ENCODE results near the gene TMEM240. TPM values are rescaled to one million over a fixed set of nuclear protein-coding genes. Genes with fewer than 3 reads are reported as not detected.

TMEM240 gene
- total and polyA plus RNA-seq, 10 of the 15 experiments (the other 5 are each of a cell fraction or from before 2014, with no cell fraction given) = 0.17 to 0.49 TPM; not detected in 8

DNA sequence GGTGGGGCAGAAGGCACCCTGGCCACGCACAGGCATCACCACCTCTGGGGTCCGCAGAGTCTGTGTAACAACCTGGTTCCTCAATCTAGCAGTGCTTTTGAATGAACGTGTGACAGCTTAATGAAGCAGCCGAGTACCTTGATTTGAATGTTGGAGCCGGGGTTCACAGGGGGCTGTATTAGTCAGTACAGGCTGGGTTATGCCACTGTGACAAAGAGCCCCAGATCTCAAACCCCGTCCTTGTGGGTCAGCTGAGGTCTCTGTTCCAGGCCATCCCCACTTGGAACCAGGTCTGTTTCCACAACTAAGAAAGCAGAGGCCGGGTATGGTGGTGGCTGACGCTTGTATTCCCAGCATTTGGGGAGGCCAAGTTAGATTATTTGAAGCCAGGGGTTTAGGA is 10.5 kb downstream of the TMEM240 start:
- H4K20me1 ChIP-seq (ENCODE audit: control insufficient read depth, insufficient read depth) = no peaks in the 10 kb centered on the region
- H3K27me3 ChIP-seq (replicated peaks in 1 of 2; ENCODE audit: control insufficient read depth in 2 of 2, insufficient read depth in 2 of 2, low read length in 1 of 2) = no peaks in the 10 kb centered on the region
- H3K9me3 ChIP-seq (replicated peaks; ENCODE audit: control insufficient read depth, insufficient read depth, low read length) = no peaks in the 10 kb centered on the region; the same call in 1 of the 3 replicates
- FAIRE-seq (no peak), ATAC-seq (no peak), DNase-seq (ENCODE audit: low read depth, low spot score) (no peak)
- no peak overlapping the region for H3K4me2 ChIP-seq (ENCODE audit: control insufficient read depth, insufficient read depth)
- peaks cover 11 to 16% of the 10 kb centered on the region in 2 experiments for H3K36me3 ChIP-seq (ENCODE audit: control insufficient read depth in 2 of 2, insufficient read depth in 2 of 2, low read length in 1 of 2)
- RAD21 ChIA-PET (ENCODE audit: unreplicated experiment) = no interaction called here
- SMC1A ChIA-PET (ENCODE audit: uncharacterized antibody, unreplicated experiment) = no interaction called here
- no peak overlapping the region for H3K27ac ChIP-seq (ENCODE audit: control insufficient read depth, insufficient read depth)
- intact Hi-C loops (cut with micrococcal nuclease; ENCODE audit: unreplicated experiment) = no loop called here
- CTCF ChIA-PET = no interaction called here
- BruUV-seq (replicated peaks) = no TSS peak
- 98% methylated on average over 8 of the region's 8 CpGs for WGBS (ENCODE audit: insufficient coverage, insufficient replicate concordance, low lambda C conversion rate, missing lambda C conversion rate)
- H2AFZ ChIP-seq (ENCODE audit: control insufficient read depth, low read depth, low read length) = no peak overlapping the region
- TF ChIP-seq NFYA (IDR thresholded peaks at IDR 0.05; ENCODE audit: borderline replicate concordance, low read depth, low read length) (no peak), NRF1 (conservative IDR thresholded peaks at IDR 0.05; ENCODE audit: low read depth, low read length) (no peak), NFIC (IDR thresholded peaks at IDR 0.05; ENCODE audit: low read depth, low read length) (no peak), KLF5 (IDR thresholded peaks at IDR 0.05; ENCODE audit: partially characterized antibody) (no peak), POU2F2 (IDR thresholded peaks at IDR 0.05; ENCODE audit: borderline replicate concordance, low read depth, low read length) (no peak), SRF (IDR thresholded peaks at IDR 0.05; ENCODE audit: low read depth in 2 of 2, low read length in 2 of 2) (no peak), PAX5 (IDR thresholded peaks at IDR 0.05; ENCODE audit: borderline replicate concordance, low read depth, low read length) (no peak), MEF2A (IDR thresholded peaks at IDR 0.05; ENCODE audit: insufficient read depth, low read depth, low read length) (no peak), HDGF (IDR thresholded peaks at IDR 0.05) (no peak), TCF12 (IDR thresholded peaks at IDR 0.05; ENCODE audit: low read depth, low read length) (no peak), RELA (IDR thresholded peaks at IDR 0.05; ENCODE audit: borderline replicate concordance, partially characterized antibody) (no peak)
- TF ChIP-seq, protein P1, sequence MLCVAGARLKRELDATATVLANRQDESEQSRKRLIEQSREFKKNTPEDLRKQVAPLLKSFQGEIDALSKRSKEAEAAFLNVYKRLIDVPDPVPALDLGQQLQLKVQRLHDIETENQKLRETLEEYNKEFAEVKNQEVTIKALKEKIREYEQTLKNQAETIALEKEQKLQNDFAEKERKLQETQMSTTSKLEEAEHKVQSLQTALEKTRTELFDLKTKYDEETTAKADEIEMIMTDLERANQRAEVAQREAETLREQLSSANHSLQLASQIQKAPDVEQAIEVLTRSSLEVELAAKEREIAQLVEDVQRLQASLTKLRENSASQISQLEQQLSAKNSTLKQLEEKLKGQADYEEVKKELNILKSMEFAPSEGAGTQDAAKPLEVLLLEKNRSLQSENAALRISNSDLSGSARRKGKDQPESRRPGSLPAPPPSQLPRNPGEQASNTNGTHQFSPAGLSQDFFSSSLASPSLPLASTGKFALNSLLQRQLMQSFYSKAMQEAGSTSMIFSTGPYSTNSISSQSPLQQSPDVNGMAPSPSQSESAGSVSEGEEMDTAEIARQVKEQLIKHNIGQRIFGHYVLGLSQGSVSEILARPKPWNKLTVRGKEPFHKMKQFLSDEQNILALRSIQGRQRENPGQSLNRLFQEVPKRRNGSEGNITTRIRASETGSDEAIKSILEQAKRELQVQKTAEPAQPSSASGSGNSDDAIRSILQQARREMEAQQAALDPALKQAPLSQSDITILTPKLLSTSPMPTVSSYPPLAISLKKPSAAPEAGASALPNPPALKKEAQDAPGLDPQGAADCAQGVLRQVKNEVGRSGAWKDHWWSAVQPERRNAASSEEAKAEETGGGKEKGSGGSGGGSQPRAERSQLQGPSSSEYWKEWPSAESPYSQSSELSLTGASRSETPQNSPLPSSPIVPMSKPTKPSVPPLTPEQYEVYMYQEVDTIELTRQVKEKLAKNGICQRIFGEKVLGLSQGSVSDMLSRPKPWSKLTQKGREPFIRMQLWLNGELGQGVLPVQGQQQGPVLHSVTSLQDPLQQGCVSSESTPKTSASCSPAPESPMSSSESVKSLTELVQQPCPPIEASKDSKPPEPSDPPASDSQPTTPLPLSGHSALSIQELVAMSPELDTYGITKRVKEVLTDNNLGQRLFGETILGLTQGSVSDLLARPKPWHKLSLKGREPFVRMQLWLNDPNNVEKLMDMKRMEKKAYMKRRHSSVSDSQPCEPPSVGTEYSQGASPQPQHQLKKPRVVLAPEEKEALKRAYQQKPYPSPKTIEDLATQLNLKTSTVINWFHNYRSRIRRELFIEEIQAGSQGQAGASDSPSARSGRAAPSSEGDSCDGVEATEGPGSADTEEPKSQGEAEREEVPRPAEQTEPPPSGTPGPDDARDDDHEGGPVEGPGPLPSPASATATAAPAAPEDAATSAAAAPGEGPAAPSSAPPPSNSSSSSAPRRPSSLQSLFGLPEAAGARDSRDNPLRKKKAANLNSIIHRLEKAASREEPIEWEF (IDR thresholded peaks at IDR 0.05; ENCODE audit: insufficient replicate concordance, low read depth, low read length) = no peak
- TF ChIP-seq, protein P2, sequence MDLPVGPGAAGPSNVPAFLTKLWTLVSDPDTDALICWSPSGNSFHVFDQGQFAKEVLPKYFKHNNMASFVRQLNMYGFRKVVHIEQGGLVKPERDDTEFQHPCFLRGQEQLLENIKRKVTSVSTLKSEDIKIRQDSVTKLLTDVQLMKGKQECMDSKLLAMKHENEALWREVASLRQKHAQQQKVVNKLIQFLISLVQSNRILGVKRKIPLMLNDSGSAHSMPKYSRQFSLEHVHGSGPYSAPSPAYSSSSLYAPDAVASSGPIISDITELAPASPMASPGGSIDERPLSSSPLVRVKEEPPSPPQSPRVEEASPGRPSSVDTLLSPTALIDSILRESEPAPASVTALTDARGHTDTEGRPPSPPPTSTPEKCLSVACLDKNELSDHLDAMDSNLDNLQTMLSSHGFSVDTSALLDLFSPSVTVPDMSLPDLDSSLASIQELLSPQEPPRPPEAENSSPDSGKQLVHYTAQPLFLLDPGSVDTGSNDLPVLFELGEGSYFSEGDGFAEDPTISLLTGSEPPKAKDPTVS (IDR thresholded peaks at IDR 0.05; ENCODE audit: low read depth, low read length) = no peak
- in situ Hi-C loops (cut with MboI) = no loop called here
- no peaks in the 10 kb centered on the region for H3K79me2 ChIP-seq (ENCODE audit: control insufficient read depth, insufficient read depth, low read length)
- H3K9ac ChIP-seq (ENCODE audit: control insufficient read depth, insufficient read depth, low read length) = no peak overlapping the region
- POLR2A ChIA-PET = no interaction called here
- H3K4me3 ChIP-seq = no peak overlapping the region
- H3K4me1 ChIP-seq (ENCODE audit: control insufficient read depth, insufficient read depth, low read length) = no peaks in the 10 kb centered on the region

Data from GM12878 (cell line).